MCF 10A (cell line): Measurements from ENCODE around the gene NFIX. TPM values are rescaled to one million over a fixed set of nuclear protein-coding genes. Genes with fewer than 3 reads are reported as not detected.

Experiments used
- BruUV-seq: library from RNA; stranded (reverse); fragments of 400-500 nt; replicated peaks from 2 replicates; lab custom pipeline; 2021; lab: Mats Ljungman, UMichigan
- CTCF ChIA-PET: fragments of 300-600 bp; sonication (Branson Sonifier 250); formaldehyde crosslinking; extraction: SDS; loops from one replicate; lab custom pipeline; 2021; ENCODE audit warnings: antibody characterized with exemption, inconsistent platforms; lab: Yijun Ruan, JAX
- POLR2A ChIA-PET: fragments of 300-600, 350-650 bp; sonication (Branson Sonifier 250); formaldehyde crosslinking; extraction: SDS; loops from one replicate; lab custom pipeline; 2020; ENCODE audit warnings: antibody characterized with exemption, inconsistent platforms; lab: Yijun Ruan, JAX
- DNase-seq: peaks from one replicate; pipeline ENCODE4 v3.0.0-alpha.2; 2018; ENCODE audit not compliant: unreplicated experiment
- H3K27ac Mint-ChIP-seq: one replicate; pipeline ENCODE4 v1.8.0; 2022; ENCODE audit warnings: mild to moderate bottlenecking, low read depth, mixed read lengths; ENCODE audit not compliant: unreplicated experiment
- H3K27me3 Mint-ChIP-seq: one replicate; pipeline ENCODE4 v1.8.0; 2022; ENCODE audit warnings: mixed read lengths; ENCODE audit not compliant: insufficient read depth, unreplicated experiment
- H3K36me3 Mint-ChIP-seq: one replicate; pipeline ENCODE4 v1.8.0; 2022; ENCODE audit warnings: mild to moderate bottlenecking, moderate library complexity, mixed read lengths; ENCODE audit not compliant: insufficient read depth, unreplicated experiment
- H3K4me1 Mint-ChIP-seq: one replicate; pipeline ENCODE4 v1.8.0; 2022; ENCODE audit warnings: mixed read lengths; ENCODE audit not compliant: insufficient read depth, unreplicated experiment
- H3K4me3 Mint-ChIP-seq: one replicate; pipeline ENCODE4 v1.8.0; 2022; ENCODE audit warnings: mild to moderate bottlenecking, moderate library complexity, mixed read lengths; ENCODE audit not compliant: unreplicated experiment
- H3K9me3 Mint-ChIP-seq: one replicate; pipeline ENCODE4 v1.8.0; 2022; ENCODE audit warnings: mixed read lengths; ENCODE audit not compliant: unreplicated experiment
- CTCF ChIP-seq: fragments of 200-600 bp; IDR thresholded peaks from one replicate; pipeline ENCODE4 v1.8.0; 2022; ENCODE audit warnings: antibody characterized with exemption, mild to moderate bottlenecking; ENCODE audit not compliant: unreplicated experiment
- intact Hi-C: fragments of 100-400 bp; cut with micrococcal nuclease; formaldehyde crosslinking; loops from 2 replicates; pipeline ENCODE4 v1.14.1; 2022
- total RNA-seq: library from RNA; stranded (reverse); gene quantifications from 2 replicates; pipeline ENCODE4 v1.2.3, GENCODE V29; 2022

Gene NFIX
- total RNA-seq, 1 experiment from 2014 or later, result 27.2 TPM

GRCh38 chr19:13122980-13123957, 128.0 kb downstream of the NFIX start:
- peaks cover 34% of the 10 kb centered on the region for H3K36me3 Mint-ChIP-seq
- BruUV-seq, result no TSS peak
- H3K27ac Mint-ChIP-seq, result no peak overlapping the region
- intact Hi-C loops, result no loop called here
- ChIA-PET POLR2A (interaction anchor here (0.6 to 1.2 kb wide), 2 partner anchors 29 to 609 kb away, joined by 3 read pairs; no protein-coding TSS in a partner anchor), CTCF (interaction anchor here (0.6 to 1.5 kb wide), 5 partner anchors 13 to 158 kb away, joined by 3 read pairs; no protein-coding TSS in a partner anchor)
- DNase-seq, result no peak
- no peak for TF ChIP-seq CTCF
- no peak overlapping the region for H3K4me3 Mint-ChIP-seq
- no peaks in the 10 kb centered on the region for H3K27me3 Mint-ChIP-seq
- H3K4me1 Mint-ChIP-seq, result peaks cover 25% of the 10 kb centered on the region
- H3K9me3 Mint-ChIP-seq, result no peaks in the 10 kb centered on the region

GRCh38 chr19:13127051-13127450, 131.8 kb downstream of the NFIX start:
- no peak for DNase-seq
- no peak overlapping the region for H3K27ac Mint-ChIP-seq
- no peak for TF ChIP-seq CTCF
- ChIA-PET POLR2A (no interaction called here), CTCF (no interaction called here)
- H3K36me3 Mint-ChIP-seq, result peaks cover 48% of the 10 kb centered on the region
- H3K9me3 Mint-ChIP-seq, result no peaks in the 10 kb centered on the region
- no peak overlapping the region for H3K4me3 Mint-ChIP-seq
- intact Hi-C loops, result no loop called here
- peaks cover 3% of the 10 kb centered on the region for H3K4me1 Mint-ChIP-seq
- BruUV-seq, result no TSS peak
- H3K27me3 Mint-ChIP-seq, result no peaks in the 10 kb centered on the region

- H3K36me3 Mint-ChIP-seq, result peaks cover 49% of the 10 kb centered on the region
- intact Hi-C loops, result no loop called here
- H3K27ac Mint-ChIP-seq, result peak overlapping the region; percentile 22
- no peaks in the 10 kb centered on the region for H3K9me3 Mint-ChIP-seq
- ChIA-PET CTCF (interaction anchor here (0.9 to 1.7 kb wide), 5 partner anchors 10 to 162 kb away, joined by 3 to 6 read pairs (median 4); partner anchors contain the start of gene NACC1), POLR2A (no interaction called here)
- no peak overlapping the region for H3K4me3 Mint-ChIP-seq
- no TSS peak for BruUV-seq
- H3K4me1 Mint-ChIP-seq, result no peaks in the 10 kb centered on the region
- no peak for TF ChIP-seq CTCF
- DNase-seq, result no peak
- H3K27me3 Mint-ChIP-seq, result no peaks in the 10 kb centered on the region
These were observed 132.7 kb downstream of the NFIX start for GRCh38 chr19:13127811-13128575.

- Mint-ChIP-seq H3K4me1 (no peaks in the 10 kb centered on the region), H3K4me3 (no peak overlapping the region), H3K27ac (no peak overlapping the region), H3K27me3 (no peaks in the 10 kb centered on the region), H3K9me3 (no peaks in the 10 kb centered on the region), H3K36me3 (peaks cover 55% of the 10 kb centered on the region)
- DNase-seq, result no peak
- intact Hi-C loops, result no loop called here
- ChIA-PET POLR2A (no interaction called here), CTCF (interaction anchor here (0.9 to 1.7 kb wide), 5 partner anchors 11 to 163 kb away, joined by 3 to 6 read pairs (median 4); partner anchors contain the start of gene NACC1)
- TF ChIP-seq CTCF, result no peak
- no TSS peak for BruUV-seq
These were observed 133.3 kb downstream of the NFIX start for GRCh38 chr19:13128583-13128982.
